Activated CD8-positive, alpha-beta T cell treated with anti-CD3 and anti-CD28 coated beads for 36 hours (primary cell): ENCODE data around the gene MUC4. TPM values are rescaled to one million over a fixed set of nuclear protein-coding genes. Genes with fewer than 3 reads are reported as not detected.
"Not testable (repeated sequence)": the region's sequence is repeated elsewhere in the genome, so short reads cannot be mapped to it uniquely, and the experiment has no call there.

Experiments used
- ATAC-seq: fragments of 200-7000 bp; cut with Tn5 transposase; one replicate; pipeline ENCODE4 v1.10.0; 2021; ENCODE audit warnings: mild to moderate bottlenecking, moderate library complexity
- CTCF ChIA-PET: fragments of 350-600 bp; sonication (Branson Sonifier 250); formaldehyde crosslinking; loops from one replicate; lab custom pipeline; 2021; ENCODE audit warnings: antibody characterized with exemption; lab: Charles Lee
- POLR2A ChIA-PET: fragments of 350-600 bp; sonication (Branson Sonifier 250); formaldehyde crosslinking; loops from one replicate; lab custom pipeline; 2021; ENCODE audit warnings: antibody characterized with exemption; lab: Charles Lee
- DNase-seq: peaks from one replicate; pipeline ENCODE4 v3.0.0-alpha.2; 2020
- H3K27ac Mint-ChIP-seq: one replicate; pipeline ENCODE4 v1.8.0; 2021; ENCODE audit warnings: mild to moderate bottlenecking, mixed read lengths
- H3K27me3 Mint-ChIP-seq: one replicate; pipeline ENCODE4 v1.8.0; 2021; ENCODE audit warnings: mixed read lengths
- H3K36me3 Mint-ChIP-seq: one replicate; pipeline ENCODE4 v1.8.0; 2021; ENCODE audit warnings: low read depth, mixed read lengths
- H3K4me1 Mint-ChIP-seq: one replicate; pipeline ENCODE4 v1.8.0; 2021; ENCODE audit warnings: low read depth, mixed read lengths
- H3K4me3 Mint-ChIP-seq: one replicate; pipeline ENCODE4 v1.8.0; 2021; ENCODE audit warnings: mild to moderate bottlenecking, moderate library complexity, mixed read lengths
- H3K9me3 Mint-ChIP-seq: one replicate; pipeline ENCODE4 v1.8.0; 2021; ENCODE audit warnings: mixed read lengths
- CTCF ChIP-seq: fragments of 200-600 bp; IDR thresholded peaks from one replicate; pipeline ENCODE4 v1.8.0; 2022; ENCODE audit warnings: antibody characterized with exemption, mild to moderate bottlenecking
- intact Hi-C: fragments of 100-400 bp; cut with micrococcal nuclease; formaldehyde crosslinking; loops from one replicate; pipeline ENCODE4 v1.10.0; 2022
- total RNA-seq, 2 experiments: library from RNA; stranded (reverse); gene quantifications; one replicate each; pipeline ENCODE4 v1.2.3, GENCODE V29; 2021

MUC4 gene
- total RNA-seq, 2 experiments from 2014 or later = 0.20 to 0.31 TPM

- intact Hi-C loops = no loop called here
- ChIA-PET CTCF (interaction anchor here (1.0 kb wide), 1 partner anchor 10 kb away, joined by 4 read pairs; no protein-coding TSS in a partner anchor), POLR2A (interaction anchor here (0.6 kb wide), 1 partner anchor 11 kb away, joined by 3 read pairs; no protein-coding TSS in a partner anchor)
- Mint-ChIP-seq H3K27ac (no peak overlapping the region), H3K27me3 (no peaks in the 10 kb centered on the region), H3K4me1 (no peaks in the 10 kb centered on the region), H3K9me3 (no peaks in the 10 kb centered on the region), H3K4me3 (no peak overlapping the region), H3K36me3 (no peaks in the 10 kb centered on the region)
- ATAC-seq (no peak), DNase-seq (no peak)
- no peak for TF ChIP-seq CTCF
Observed at GRCh38 chr3:195727606-195728195, 84.0 kb downstream of the MUC4 start.

- H3K27me3 Mint-ChIP-seq, H3K4me3 Mint-ChIP-seq, CTCF ChIA-PET, H3K27ac Mint-ChIP-seq, H3K9me3 Mint-ChIP-seq, H3K36me3 Mint-ChIP-seq, H3K4me1 Mint-ChIP-seq, intact Hi-C loops, DNase-seq, POLR2A ChIA-PET, ATAC-seq: not testable (repeated sequence)
Observed at GRCh38 chr3:195725916-195726740, 85.6 kb downstream of the MUC4 start.

- H3K27ac Mint-ChIP-seq, H3K4me1 Mint-ChIP-seq, POLR2A ChIA-PET, H3K9me3 Mint-ChIP-seq, ATAC-seq, H3K36me3 Mint-ChIP-seq, H3K27me3 Mint-ChIP-seq, DNase-seq, CTCF ChIA-PET, intact Hi-C loops, H3K4me3 Mint-ChIP-seq: not testable (repeated sequence)
Observed at GRCh38 chr3:195724363-195724762, 87.4 kb downstream of the MUC4 start.

- POLR2A ChIA-PET, intact Hi-C loops, H3K4me1 Mint-ChIP-seq, H3K4me3 Mint-ChIP-seq, H3K36me3 Mint-ChIP-seq, H3K9me3 Mint-ChIP-seq, DNase-seq, H3K27me3 Mint-ChIP-seq, ATAC-seq, H3K27ac Mint-ChIP-seq, CTCF ChIA-PET: not testable (repeated sequence)
Observed at GRCh38 chr3:195722996-195723345, 88.8 kb downstream of the MUC4 start.

GRCh38 chr3:195722139-195722995 lies 89.4 kb downstream of the MUC4 start:
- H3K4me3 Mint-ChIP-seq, H3K27ac Mint-ChIP-seq, H3K36me3 Mint-ChIP-seq, CTCF ChIA-PET, H3K27me3 Mint-ChIP-seq, H3K9me3 Mint-ChIP-seq, POLR2A ChIA-PET, DNase-seq, intact Hi-C loops, ATAC-seq, H3K4me1 Mint-ChIP-seq: not testable (repeated sequence)

- not testable (repeated sequence) for H3K4me3 Mint-ChIP-seq, H3K27me3 Mint-ChIP-seq, H3K9me3 Mint-ChIP-seq, H3K27ac Mint-ChIP-seq, H3K4me1 Mint-ChIP-seq, DNase-seq, H3K36me3 Mint-ChIP-seq
- POLR2A ChIA-PET = interaction anchor here (0.6 to 1.8 kb wide), 3 partner anchors 17 to 107 kb away, joined by 3 to 5 read pairs (median 4); no protein-coding TSS in a partner anchor
- CTCF ChIA-PET = interaction anchor here (0.9 to 1.8 kb wide), 4 partner anchors 18 to 174 kb away, joined by 3 to 12 read pairs (median 4); no protein-coding TSS in a partner anchor
- ATAC-seq = peak; percentile 40
- intact Hi-C loops = loop anchor here (2.0 kb wide), 1 partner anchor 106 kb away; no protein-coding TSS in a partner anchor
Observed at GRCh38 chr3:195720831-195721506, 90.8 kb downstream of the MUC4 start, which contains the start of gene MUC20. Gene MUC20, plus strand, starts transcription at chr3:195720978. Its CDS starts 30 bp downstream, at chr3:195721008.

GRCh38 chr3:195719514-195720254 lies 92.0 kb downstream of the MUC4 start:
- H3K27ac Mint-ChIP-seq, H3K27me3 Mint-ChIP-seq, H3K9me3 Mint-ChIP-seq, H3K4me3 Mint-ChIP-seq, H3K4me1 Mint-ChIP-seq, DNase-seq, H3K36me3 Mint-ChIP-seq, ATAC-seq: not testable (repeated sequence)
- ChIA-PET CTCF (interaction anchor here (0.9 to 1.8 kb wide), 6 partner anchors 19 to 195 kb away, joined by 3 to 12 read pairs (median 4); no protein-coding TSS in a partner anchor), POLR2A (interaction anchor here (0.8 to 1.8 kb wide), 2 partner anchors 18 to 111 kb away, joined by 3 to 4 read pairs; no protein-coding TSS in a partner anchor)
- intact Hi-C loops = loop anchor here (2.0 kb wide), 1 partner anchor 105 kb away; no protein-coding TSS in a partner anchor
